Calu3 (cell line): ENCODE data around the gene PTPRC. TPM values are rescaled to one million over a fixed set of nuclear protein-coding genes. Genes with fewer than 3 reads are reported as not detected.

ENCODE experiments used
- BruUV-seq: library from RNA; stranded (reverse); fragments of 400-500 nt; replicated peaks from 2 replicates; lab custom pipeline; 2021; lab: Mats Ljungman, UMichigan
- CTCF ChIA-PET: fragments of 300-600 bp; sonication (Branson Sonifier 250); formaldehyde crosslinking; loops from one replicate; lab custom pipeline; 2022; ENCODE audit warnings: antibody characterized with exemption; lab: Charles Lee
- DNase-seq: peaks from one replicate; pipeline ENCODE4 v3.0.0; 2022
- H3K27ac Mint-ChIP-seq: one replicate; pipeline ENCODE4 v1.8.0; 2022; ENCODE audit warnings: mixed read lengths; ENCODE audit not compliant: unreplicated experiment
- H3K27me3 Mint-ChIP-seq: one replicate; pipeline ENCODE4 v1.8.0; 2022; ENCODE audit warnings: mixed read lengths; ENCODE audit not compliant: unreplicated experiment
- H3K36me3 Mint-ChIP-seq: one replicate; pipeline ENCODE4 v1.8.0; 2022; ENCODE audit warnings: mild to moderate bottlenecking, moderate library complexity, mixed read lengths; ENCODE audit not compliant: insufficient read depth, unreplicated experiment
- H3K4me1 Mint-ChIP-seq: one replicate; pipeline ENCODE4 v1.8.0; 2022; ENCODE audit warnings: mild to moderate bottlenecking, low read depth, mixed read lengths; ENCODE audit not compliant: unreplicated experiment
- H3K4me3 Mint-ChIP-seq: one replicate; pipeline ENCODE4 v1.8.0; 2022; ENCODE audit warnings: mild to moderate bottlenecking, low read depth, moderate library complexity, mixed read lengths; ENCODE audit not compliant: unreplicated experiment
- H3K9me3 Mint-ChIP-seq: one replicate; pipeline ENCODE4 v1.8.0; 2022; ENCODE audit warnings: low read depth, mixed read lengths; ENCODE audit not compliant: unreplicated experiment
- CTCF ChIP-seq: fragments of 200-600 bp; IDR thresholded peaks from one replicate; pipeline ENCODE4 v1.8.0; 2022; ENCODE audit warnings: antibody characterized with exemption; ENCODE audit not compliant: unreplicated experiment
- intact Hi-C: fragments of 100-400 bp; cut with micrococcal nuclease; formaldehyde crosslinking; loops from one replicate; pipeline ENCODE4 v1.10.0; 2022; ENCODE audit not compliant: unreplicated experiment
- total RNA-seq: library from RNA; stranded (reverse); gene quantifications from 2 replicates; pipeline ENCODE4 v1.2.3, GENCODE V29; 2022

Gene PTPRC
- total RNA-seq, 1 experiment from 2014 or later = not detected

GRCh38 chr1:198662821-198663220 lies 24.0 kb downstream of the PTPRC start:
- H3K27ac Mint-ChIP-seq = no peak overlapping the region
- no peak overlapping the region for H3K4me3 Mint-ChIP-seq
- CTCF ChIA-PET = interaction anchor here (0.6 kb wide), 1 partner anchor 1189 kb away, joined by 3 read pairs; no protein-coding TSS in a partner anchor
- H3K36me3 Mint-ChIP-seq = no peaks in the 10 kb centered on the region
- no peaks in the 10 kb centered on the region for H3K9me3 Mint-ChIP-seq
- no peak for DNase-seq
- H3K27me3 Mint-ChIP-seq = no peaks in the 10 kb centered on the region
- intact Hi-C loops = no loop called here
- no TSS peak for BruUV-seq
- no peak for TF ChIP-seq CTCF
- H3K4me1 Mint-ChIP-seq = peaks cover 6% of the 10 kb centered on the region

- no peak overlapping the region for H3K27ac Mint-ChIP-seq
- BruUV-seq = no TSS peak
- DNase-seq = no peak
- no peaks in the 10 kb centered on the region for H3K9me3 Mint-ChIP-seq
- no peak overlapping the region for H3K4me3 Mint-ChIP-seq
- CTCF ChIA-PET = no interaction called here
- no peaks in the 10 kb centered on the region for H3K36me3 Mint-ChIP-seq
- no peak for TF ChIP-seq CTCF
- H3K27me3 Mint-ChIP-seq = no peaks in the 10 kb centered on the region
- H3K4me1 Mint-ChIP-seq = peaks cover 20% of the 10 kb centered on the region
- intact Hi-C loops = no loop called here
These were observed 25.4 kb downstream of the PTPRC start for GRCh38 chr1:198664068-198664788.

GRCh38 chr1:198667186-198667585 lies 28.3 kb downstream of the PTPRC start:
- Mint-ChIP-seq H3K36me3 (no peaks in the 10 kb centered on the region), H3K4me1 (peaks cover 41% of the 10 kb centered on the region), H3K27me3 (no peaks in the 10 kb centered on the region), H3K4me3 (no peak overlapping the region), H3K27ac (no peak overlapping the region), H3K9me3 (peaks cover 4% of the 10 kb centered on the region)
- intact Hi-C loops = no loop called here
- BruUV-seq = no TSS peak
- DNase-seq = no peak
- no peak for TF ChIP-seq CTCF
- CTCF ChIA-PET = no interaction called here

- intact Hi-C loops = no loop called here
- Mint-ChIP-seq H3K36me3 (no peaks in the 10 kb centered on the region), H3K9me3 (peaks cover 4% of the 10 kb centered on the region), H3K4me3 (no peak overlapping the region), H3K27ac (peak overlapping the region; percentile 3), H3K27me3 (no peaks in the 10 kb centered on the region), H3K4me1 (peaks cover 47% of the 10 kb centered on the region)
- no TSS peak for BruUV-seq
- CTCF ChIA-PET = no interaction called here
- no peak for DNase-seq
- no peak for TF ChIP-seq CTCF
These were observed 29.0 kb downstream of the PTPRC start for GRCh38 chr1:198667807-198668206.
